ENCODE measurements around the gene AKAP7. TPM values are rescaled to one million over a fixed set of nuclear protein-coding genes. Genes with fewer than 3 reads are reported as not detected.
"Not testable (repeated sequence)": the region's sequence is repeated elsewhere in the genome, so short reads cannot be mapped to it uniquely, and the experiment has no call there.

The AKAP7 gene
- polyA plus RNA-seq, 2 of the 4 experiments (the other 2 are of a cell fraction), result 2.5 to 3.7 TPM

- TF ChIP-seq TFCP2L1 (CRISPR knock-in tag; IDR thresholded peaks at IDR 0.05) (no peak), RFX5 (IDR thresholded peaks at IDR 0.05) (no peak)
Measured at GRCh38 chr6:131322125-131322524, 186.9 kb downstream of the AKAP7 start (continued).

- H3K9me3 ChIP-seq; H3K27ac ChIP-seq; DNase-seq (ENCODE audit: low read depth in 1 of 2, low spot score in 1 of 2); H3K4me3 ChIP-seq; FAIRE-seq; H3K4me2 ChIP-seq; POLR2A ChIA-PET; CTCF ChIA-PET; ATAC-seq; H3K4me1 ChIP-seq: not testable (repeated sequence)
- WGBS (ENCODE audit: missing lambda C conversion rate), result 65% methylated on average over 11 of the region's 14 CpGs
Measured at GRCh38 chr6:131325669-131326068, 190.4 kb downstream of the AKAP7 start.

GRCh38 chr6:131328727-131329126, 193.5 kb downstream of the AKAP7 start:
- H3K9me3 ChIP-seq; H3K4me3 ChIP-seq; CTCF ChIA-PET; DNase-seq (ENCODE audit: low read depth in 1 of 2, low spot score in 1 of 2); H3K4me1 ChIP-seq; H3K27ac ChIP-seq; ATAC-seq; POLR2A ChIA-PET; FAIRE-seq; H3K4me2 ChIP-seq: not testable (repeated sequence)
- WGBS (ENCODE audit: missing lambda C conversion rate), result 62% methylated on average over 4 of the region's 5 CpGs

GRCh38 chr6:131331151-131331550, 195.9 kb downstream of the AKAP7 start:
- no peak for FAIRE-seq
- TF ChIP-seq RARB (CRISPR knock-in tag; IDR thresholded peaks at IDR 0.05) (no peak), ZFP36 (IDR thresholded peaks at IDR 0.05; ENCODE audit: borderline replicate concordance, partially characterized antibody) (no peak), NFE2L2 (conservative IDR thresholded peaks at IDR 0.05; ENCODE audit: low read length) (no peak), SREBF2 (IDR thresholded peaks at IDR 0.05) (no peak)

GRCh38 chr6:131331873-131332781, 196.9 kb downstream of the AKAP7 start:
- ChIA-PET POLR2A (no interaction called here), CTCF (interaction anchor here (0.6 kb wide), 1 partner anchor 209 kb away, joined by 3 read pairs; no protein-coding TSS in a partner anchor)
- H3K4me2 ChIP-seq, result no peak overlapping the region
- H3K27ac ChIP-seq, result no peak overlapping the region
- DNase-seq (ENCODE audit: low read depth in 1 of 2, low spot score in 1 of 2) (no peak), ATAC-seq (no peak), FAIRE-seq (no peak)
- 21% methylated on average over 5 of the region's 5 CpGs for WGBS (ENCODE audit: missing lambda C conversion rate)
- no peak overlapping the region for H3K4me3 ChIP-seq
- no peaks in the 10 kb centered on the region for H3K9me3 ChIP-seq
- no peaks in the 10 kb centered on the region for H3K4me1 ChIP-seq
- TF ChIP-seq SREBF2 (IDR thresholded peaks at IDR 0.05) (no peak), BCL3 (IDR thresholded peaks at IDR 0.05) (no peak), NFE2L2 (conservative IDR thresholded peaks at IDR 0.05; ENCODE audit: low read length) (no peak), HOXB13 (CRISPR knock-in tag; IDR thresholded peaks at IDR 0.05; ENCODE audit: low read depth) (no peak), CEBPB (IDR thresholded peaks at IDR 0.05) (no peak), REST (IDR thresholded peaks at IDR 0.05) (no peak), ZSCAN20 (CRISPR knock-in tag; IDR thresholded peaks at IDR 0.05) (no peak), ZNF302 (CRISPR knock-in tag; IDR thresholded peaks at IDR 0.05) (no peak), FOSB (CRISPR knock-in tag; IDR thresholded peaks at IDR 0.05) (no peak), ZFP36 (IDR thresholded peaks at IDR 0.05; ENCODE audit: borderline replicate concordance, partially characterized antibody) (no peak), TP53 (CRISPR knock-in tag; IDR thresholded peaks at IDR 0.05) (no peak), CBX2 (IDR thresholded peaks at IDR 0.05; ENCODE audit: borderline replicate concordance, low read depth) (no peak), FOXS1 (CRISPR knock-in tag; IDR thresholded peaks at IDR 0.05) (no peak), E2F6 (IDR thresholded peaks at IDR 0.05; ENCODE audit: borderline replicate concordance, low read depth) (no peak), EHMT2 (IDR thresholded peaks at IDR 0.05; ENCODE audit: low read depth) (no peak), HMGXB4 (CRISPR knock-in tag; IDR thresholded peaks at IDR 0.05; ENCODE audit: borderline replicate concordance) (no peak)

More at GRCh38 chr6:131331151-131331550, 195.9 kb downstream of the AKAP7 start:
- DNase-seq (ENCODE audit: low read depth in 1 of 2, low spot score in 1 of 2) (no peak), ATAC-seq (no peak)
- CTCF ChIA-PET, result no interaction called here
- Histone ChIP-seq H3K4me3 (no peak overlapping the region), H3K9me3 (no peaks in the 10 kb centered on the region), H3K4me1 (no peaks in the 10 kb centered on the region), H3K4me2 (no peak overlapping the region), H3K27ac (no peak overlapping the region)
- WGBS (ENCODE audit: missing lambda C conversion rate), result 46% methylated on average over 3 of the region's 3 CpGs
- POLR2A ChIA-PET, result no interaction called here
